D721Med (cell line): Measurements from ENCODE around the gene SLC6A5.

Source experiments
- DNase-seq: peaks from one replicate; pipeline ENCODE4 v3.0.0; 2011; ENCODE audit warnings: low spot score; ENCODE audit not compliant: insufficient read length
- FAIRE-seq: peaks from 2 replicates; lab custom pipeline; 2011; peaks lifted over from hg19 to GRCh38; lab: Jason Lieb, UNC
- TF ChIP-seq, protein P1 (sequence below): IDR thresholded peaks from 2 replicates; pipeline ENCODE4 v1.5.1; 2012; ENCODE audit warnings: mild to moderate bottlenecking, control low read depth; ENCODE audit not compliant: insufficient read depth; ENCODE audit errors: missing control alignments

The SLC6A5 gene

GRCh38 chr11:20621679-20622078 is 22.3 kb downstream of the SLC6A5 start:
- FAIRE-seq (no peak), DNase-seq (no peak)
- TF ChIP-seq, protein P1, sequence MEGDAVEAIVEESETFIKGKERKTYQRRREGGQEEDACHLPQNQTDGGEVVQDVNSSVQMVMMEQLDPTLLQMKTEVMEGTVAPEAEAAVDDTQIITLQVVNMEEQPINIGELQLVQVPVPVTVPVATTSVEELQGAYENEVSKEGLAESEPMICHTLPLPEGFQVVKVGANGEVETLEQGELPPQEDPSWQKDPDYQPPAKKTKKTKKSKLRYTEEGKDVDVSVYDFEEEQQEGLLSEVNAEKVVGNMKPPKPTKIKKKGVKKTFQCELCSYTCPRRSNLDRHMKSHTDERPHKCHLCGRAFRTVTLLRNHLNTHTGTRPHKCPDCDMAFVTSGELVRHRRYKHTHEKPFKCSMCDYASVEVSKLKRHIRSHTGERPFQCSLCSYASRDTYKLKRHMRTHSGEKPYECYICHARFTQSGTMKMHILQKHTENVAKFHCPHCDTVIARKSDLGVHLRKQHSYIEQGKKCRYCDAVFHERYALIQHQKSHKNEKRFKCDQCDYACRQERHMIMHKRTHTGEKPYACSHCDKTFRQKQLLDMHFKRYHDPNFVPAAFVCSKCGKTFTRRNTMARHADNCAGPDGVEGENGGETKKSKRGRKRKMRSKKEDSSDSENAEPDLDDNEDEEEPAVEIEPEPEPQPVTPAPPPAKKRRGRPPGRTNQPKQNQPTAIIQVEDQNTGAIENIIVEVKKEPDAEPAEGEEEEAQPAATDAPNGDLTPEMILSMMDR, result no peak

- no peak for DNase-seq
- FAIRE-seq, result no peak
Observed at GRCh38 chr11:20623252-20623651, 23.8 kb downstream of the SLC6A5 start.

DNA sequence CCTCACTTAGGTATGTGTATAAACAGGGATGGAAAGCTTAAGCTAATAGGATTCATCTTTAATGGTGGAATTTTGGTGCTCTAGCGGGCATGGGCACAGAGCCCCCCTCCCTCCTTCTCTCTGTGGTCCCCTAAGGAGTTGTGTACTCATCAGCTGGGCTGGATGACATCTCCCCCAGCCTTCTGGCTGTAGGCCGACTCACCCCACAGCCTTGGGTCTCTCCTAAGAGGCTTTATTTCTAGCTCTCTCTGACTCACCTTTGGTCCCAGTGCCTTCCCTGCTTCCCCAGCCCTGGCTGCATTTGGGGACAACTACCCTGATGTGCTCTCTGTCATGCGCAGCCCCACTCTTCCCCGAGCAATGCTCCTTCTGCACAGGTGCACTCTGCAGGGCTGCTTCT is 26.9 kb downstream of the SLC6A5 start:
- FAIRE-seq (no peak), DNase-seq (no peak)
- TF ChIP-seq, protein P1, result no peak

More at GRCh38 chr11:20623252-20623651, 23.8 kb downstream of the SLC6A5 start:
- TF ChIP-seq, protein P1, result no peak

DNA sequence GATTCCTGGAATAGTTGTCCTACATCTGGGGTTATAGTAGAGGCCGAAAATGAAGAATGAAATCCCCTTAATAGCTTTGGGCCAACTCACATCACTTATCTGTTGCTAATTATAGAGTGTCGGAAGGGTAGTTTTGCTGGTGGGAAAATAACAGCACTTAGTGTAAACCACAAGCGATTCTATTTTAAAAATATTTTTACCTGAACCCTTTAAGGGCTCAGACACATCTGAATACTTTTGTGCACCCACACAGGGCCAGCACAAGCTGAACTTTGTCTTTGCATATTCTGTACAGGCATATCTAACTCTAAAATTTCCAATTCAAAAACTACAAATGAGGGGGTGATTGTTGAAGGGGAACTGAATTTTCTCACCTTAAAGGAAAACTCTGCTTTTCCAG is 27.6 kb downstream of the SLC6A5 start:
- TF ChIP-seq, protein P1, result no peak
- FAIRE-seq (no peak), DNase-seq (no peak)

DNA sequence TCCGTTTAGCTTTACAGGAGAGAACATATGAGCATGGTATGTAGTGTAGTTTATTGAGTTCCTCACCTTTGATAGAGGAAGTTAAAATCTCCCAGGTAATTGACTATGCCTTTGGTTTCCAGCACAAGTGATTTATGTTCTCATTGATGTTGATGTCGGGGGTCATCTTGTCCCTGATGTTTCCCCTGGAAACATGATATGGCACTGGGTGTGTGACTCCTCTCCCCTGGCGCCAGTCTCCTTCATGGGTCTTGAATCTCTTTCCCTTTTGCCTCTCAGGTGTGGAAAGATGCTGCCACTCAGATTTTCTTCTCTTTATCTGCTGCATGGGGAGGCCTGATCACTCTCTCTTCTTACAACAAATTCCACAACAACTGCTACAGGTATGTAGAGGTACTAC is 28.3 kb downstream of the SLC6A5 start:
- no peak for DNase-seq
- TF ChIP-seq, protein P1, result no peak
- FAIRE-seq, result no peak

- DNase-seq (no peak), FAIRE-seq (no peak)
- TF ChIP-seq, protein P1, result no peak
Observed at GRCh38 chr11:20631519-20632168, 32.2 kb downstream of the SLC6A5 start.

- TF ChIP-seq, protein P1, result no peak
- FAIRE-seq (no peak), DNase-seq (no peak)
Observed at GRCh38 chr11:20632169-20632532, 32.7 kb downstream of the SLC6A5 start.
